ENCODE measurements around the gene EIF5A.

EIF5A gene

GRCh38 chr17:7285679-7286078, 21.7 kb upstream of the EIF5A start:
- DNase-seq (ENCODE audit: low read depth) = no peak

GRCh38 chr17:7289256-7290032, 18.0 kb upstream of the EIF5A start:
- DNase-seq (ENCODE audit: low read depth) = no peak

GRCh38 chr17:7290166-7290565, 17.3 kb upstream of the EIF5A start:
- no peak for DNase-seq (ENCODE audit: low read depth)

- DNase-seq (ENCODE audit: low read depth) = no peak
Observed at GRCh38 chr17:7290685-7291084, 16.7 kb upstream of the EIF5A start.

GRCh38 chr17:7292194-7292593, 15.2 kb upstream of the EIF5A start:
- DNase-seq (ENCODE audit: low read depth) = no peak

GRCh38 chr17:7292729-7293128, 14.7 kb upstream of the EIF5A start:
- DNase-seq (ENCODE audit: low read depth) = no peak

- DNase-seq (ENCODE audit: low read depth) = no peak
Observed at GRCh38 chr17:7293159-7293558, 14.3 kb upstream of the EIF5A start.

- no peak for DNase-seq (ENCODE audit: low read depth)
Observed at GRCh38 chr17:7293816-7294613, 13.4 kb upstream of the EIF5A start.

- DNase-seq (ENCODE audit: low read depth) = no peak
Observed at GRCh38 chr17:7294614-7295153, 12.7 kb upstream of the EIF5A start, which contains the start of gene YBX2. Gene YBX2, minus strand, starts transcription at chr17:7294639. Its CDS starts 139 bp downstream, at chr17:7294500.

- no peak for DNase-seq (ENCODE audit: low read depth)
Observed at GRCh38 chr17:7295230-7296180, 11.9 kb upstream of the EIF5A start.

- DNase-seq (ENCODE audit: low read depth) = peak; percentile 82
Observed at GRCh38 chr17:7296189-7296861, 11.1 kb upstream of the EIF5A start.

- DNase-seq (ENCODE audit: low read depth) = no peak
Observed at GRCh38 chr17:7304179-7304578, 3.2 kb upstream of the EIF5A start.

GRCh38 chr17:7307686-7308624, 527 bp downstream of the EIF5A start:
- peak; percentile 45 for DNase-seq (ENCODE audit: low read depth)

GRCh38 chr17:7308625-7309433, 1.4 kb downstream of the EIF5A start:
- DNase-seq (ENCODE audit: low read depth) = peak; percentile 72

- DNase-seq (ENCODE audit: low read depth) = no peak
Observed at GRCh38 chr17:7309628-7310027, 2.2 kb downstream of the EIF5A start.

- DNase-seq (ENCODE audit: low read depth) = no peak
Observed at GRCh38 chr17:7311110-7311705, 3.8 kb downstream of the EIF5A start.

GRCh38 chr17:7312432-7313087, 5.1 kb downstream of the EIF5A start:
- DNase-seq (ENCODE audit: low read depth) = no peak
